HG03135 (cell line): ENCODE data around the gene GSTM1.
A peak's percentile ranks its signal among the peaks of the same experiment; 100 is the strongest.

ENCODE experiments used
- ATAC-seq: cut with Tn5 transposase; IDR thresholded peaks from one replicate; pipeline ENCODE4 v1.9.1; 2021; ENCODE audit warnings: mild to moderate bottlenecking, moderate library complexity; ENCODE audit not compliant: unreplicated experiment

The GSTM1 gene

DNA sequence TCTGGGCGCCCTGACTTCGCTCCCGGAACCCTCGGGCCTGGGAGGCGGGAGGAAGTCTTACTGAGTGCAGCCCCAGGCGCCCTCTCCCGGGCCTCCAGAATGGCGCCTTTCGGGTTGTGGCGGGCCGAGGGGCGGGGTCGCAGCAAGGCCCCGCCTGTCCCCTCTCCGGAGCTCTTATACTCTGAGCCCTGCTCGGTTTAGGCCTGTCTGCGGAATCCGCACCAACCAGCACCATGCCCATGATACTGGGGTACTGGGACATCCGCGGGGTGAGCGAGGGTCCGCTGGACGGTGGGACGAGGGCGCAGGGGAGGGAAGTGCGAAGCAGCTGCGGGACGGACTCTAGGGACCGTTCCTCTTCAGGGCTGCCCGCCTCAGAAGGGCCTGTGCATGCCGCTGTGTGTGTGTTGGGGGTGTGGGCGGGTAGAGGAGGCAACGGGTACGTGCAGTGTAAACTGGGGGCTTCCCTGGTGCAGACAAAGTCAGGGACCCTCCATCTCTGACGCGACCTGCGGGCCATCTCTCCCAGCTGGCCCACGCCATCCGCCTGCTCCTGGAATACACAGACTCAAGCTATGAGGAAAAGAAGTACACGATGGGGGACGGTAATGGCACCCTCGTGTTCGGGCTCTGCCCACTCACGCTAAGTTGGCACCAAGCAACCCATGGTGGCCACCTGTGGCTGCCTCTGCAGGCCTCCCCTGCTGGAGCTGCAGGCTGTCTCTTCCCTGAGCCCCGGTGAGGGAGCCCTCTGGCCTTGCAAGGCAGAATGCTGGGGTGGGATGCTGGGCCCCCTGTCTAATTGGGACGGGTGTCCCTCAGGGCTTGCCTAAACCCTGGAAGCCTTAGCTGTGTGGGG is at the start of gene GSTM1:
Gene GSTM1, plus strand, starts transcription at position 177 of the 859 bp plus-strand sequence. Its CDS starts 57 bp downstream, at position 234.
- ATAC-seq, result peak; percentile 95

DNA sequence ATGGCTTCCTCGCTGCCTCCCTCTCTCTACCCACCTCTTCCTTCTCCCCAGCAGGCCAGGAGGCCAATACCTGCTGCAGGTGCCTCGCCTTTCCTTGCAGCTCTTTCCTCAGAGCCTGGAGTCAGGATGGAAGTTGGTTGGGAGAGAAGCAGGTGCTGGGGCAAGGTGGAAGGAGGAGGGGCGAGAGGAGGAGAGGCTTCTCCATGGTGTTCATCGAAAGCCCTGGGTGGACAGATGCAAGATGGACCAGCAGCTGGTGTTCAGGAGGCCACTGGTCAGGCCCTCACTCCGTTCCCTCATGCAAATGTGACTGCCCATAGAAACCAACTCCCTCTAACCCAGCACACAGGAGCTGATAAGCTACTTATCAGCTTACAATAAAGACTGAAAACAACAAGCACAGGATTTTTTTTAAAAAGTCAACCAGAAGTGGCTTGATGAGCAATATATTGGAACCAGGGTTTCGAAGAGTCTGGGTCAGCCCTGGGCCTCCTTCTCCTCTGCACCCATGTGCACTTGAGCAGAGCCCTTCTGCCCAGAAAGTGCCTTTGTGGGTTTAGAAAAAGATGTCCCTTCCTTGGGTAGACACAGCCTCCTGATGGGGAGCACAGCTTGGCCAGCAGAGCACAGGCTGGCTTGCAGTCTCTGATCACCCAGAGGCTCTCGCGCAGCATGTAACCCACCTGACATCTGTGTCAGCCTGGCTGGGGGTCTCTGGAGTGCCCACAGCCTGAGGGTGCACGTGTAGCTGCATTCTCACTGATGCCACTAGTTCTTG is 48.4 kb upstream of the GSTM1 start:
- ATAC-seq, result no peak

GRCh38 chr1:109639841-109640184 is 47.8 kb upstream of the GSTM1 start:
- no peak for ATAC-seq

- ATAC-seq, result no peak
Observed at GRCh38 chr1:109640285-109640865, 47.2 kb upstream of the GSTM1 start.

GRCh38 chr1:109641078-109641740 is 46.4 kb upstream of the GSTM1 start:
- no peak for ATAC-seq

DNA sequence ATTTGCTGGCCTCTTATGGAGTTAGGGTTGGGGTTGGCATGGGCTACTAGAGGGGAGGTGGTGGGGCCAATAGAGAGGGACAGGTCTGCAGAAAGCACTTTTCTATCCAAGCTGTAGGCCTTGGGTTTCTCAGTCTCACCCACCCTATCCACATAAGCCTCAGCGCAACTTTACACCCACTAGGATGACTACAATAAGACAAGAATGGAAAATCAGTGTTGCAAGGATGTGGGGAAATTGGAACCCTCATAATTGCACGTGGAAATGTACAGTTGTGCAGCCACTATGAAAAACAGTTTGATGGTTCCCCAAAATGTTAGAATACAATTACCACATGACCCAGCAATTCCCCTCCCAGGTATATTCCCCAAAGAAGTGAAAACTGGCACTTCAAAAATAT is 45.8 kb upstream of the GSTM1 start:
- no peak for ATAC-seq

GRCh38 chr1:109642626-109643025 is 45.0 kb upstream of the GSTM1 start:
- ATAC-seq, result no peak

DNA sequence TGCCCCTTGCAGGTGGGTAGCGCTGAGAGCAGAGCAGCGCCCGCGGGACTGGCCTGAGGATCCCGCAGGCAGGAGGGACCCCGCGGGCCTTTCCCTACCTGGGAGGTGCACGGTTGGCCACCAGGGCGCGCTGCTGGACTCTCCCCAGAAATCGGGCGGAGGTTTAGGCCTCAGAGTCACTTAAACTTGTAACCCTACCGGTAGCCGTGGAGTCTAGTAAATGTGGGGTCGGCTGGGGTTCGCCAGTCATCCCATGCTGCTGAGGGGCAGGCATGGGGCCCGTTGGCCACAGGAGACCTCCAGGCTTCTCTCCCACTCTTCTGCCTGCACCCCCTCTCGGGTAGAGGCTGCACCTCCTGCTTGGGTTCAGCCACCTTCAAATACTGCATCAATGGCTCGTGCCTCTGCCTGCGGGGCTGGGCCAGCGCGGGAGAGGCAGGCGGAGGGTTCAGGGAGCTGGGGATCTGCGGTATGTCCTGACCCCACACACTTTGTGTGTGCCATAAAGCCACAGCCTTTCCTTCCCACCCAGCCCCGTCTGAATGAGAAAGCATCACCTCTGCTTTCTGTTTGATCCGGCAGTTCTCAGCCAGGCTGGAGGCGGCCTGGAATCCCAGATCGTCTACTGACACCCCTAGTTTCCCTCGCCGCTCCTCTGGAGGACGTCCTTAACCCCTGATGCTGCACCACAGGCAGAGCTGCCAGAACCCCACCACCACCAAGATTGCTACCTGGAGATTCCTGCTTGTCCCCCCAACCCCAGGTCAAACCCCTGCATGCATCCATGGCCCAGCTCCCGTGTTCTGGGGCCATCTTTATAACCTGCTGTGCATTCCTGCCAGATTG is 44.0 kb upstream of the GSTM1 start:
- ATAC-seq, result peak; percentile 88

GRCh38 chr1:109644670-109645069 is 42.9 kb upstream of the GSTM1 start:
- no peak for ATAC-seq

GRCh38 chr1:109649491-109649914 is 38.1 kb upstream of the GSTM1 start:
- no peak for ATAC-seq

DNA sequence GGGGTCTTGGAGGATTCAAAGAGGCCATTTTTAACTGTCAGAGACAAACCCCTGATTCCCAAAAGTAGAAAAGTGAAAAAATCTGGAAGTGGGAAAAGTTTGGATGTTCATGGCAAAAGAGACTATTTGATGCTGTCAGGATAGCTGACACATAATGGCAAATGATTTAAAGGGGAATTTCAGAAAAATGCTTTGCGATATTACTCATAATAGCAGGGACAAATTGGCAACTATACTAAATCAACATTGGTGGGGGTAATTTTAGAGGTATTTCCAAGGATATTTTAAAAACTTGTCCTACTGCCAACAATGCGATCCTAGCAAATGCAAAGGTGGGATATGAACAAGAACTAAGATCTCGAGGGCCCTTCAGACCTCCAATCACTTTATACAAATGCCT is 37.0 kb upstream of the GSTM1 start:
- no peak for ATAC-seq

DNA sequence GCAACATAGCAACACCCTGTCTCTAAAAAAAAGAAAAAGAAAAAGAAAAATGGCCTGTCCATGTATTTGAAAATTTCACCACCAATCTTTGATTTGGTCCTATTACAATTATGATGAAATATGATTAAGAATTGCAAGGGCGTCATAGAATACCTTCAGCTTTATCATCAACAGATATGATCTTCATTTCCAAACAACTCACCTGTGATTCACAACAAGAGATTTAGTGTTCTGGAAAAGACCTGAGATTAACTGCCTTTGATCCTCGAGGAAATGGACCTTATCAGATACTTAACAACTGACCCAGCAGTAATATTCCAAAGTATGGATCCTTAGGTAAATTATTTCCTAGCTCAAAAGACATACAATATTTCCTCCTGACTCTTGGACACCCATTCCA is 35.2 kb upstream of the GSTM1 start:
- no peak for ATAC-seq

DNA sequence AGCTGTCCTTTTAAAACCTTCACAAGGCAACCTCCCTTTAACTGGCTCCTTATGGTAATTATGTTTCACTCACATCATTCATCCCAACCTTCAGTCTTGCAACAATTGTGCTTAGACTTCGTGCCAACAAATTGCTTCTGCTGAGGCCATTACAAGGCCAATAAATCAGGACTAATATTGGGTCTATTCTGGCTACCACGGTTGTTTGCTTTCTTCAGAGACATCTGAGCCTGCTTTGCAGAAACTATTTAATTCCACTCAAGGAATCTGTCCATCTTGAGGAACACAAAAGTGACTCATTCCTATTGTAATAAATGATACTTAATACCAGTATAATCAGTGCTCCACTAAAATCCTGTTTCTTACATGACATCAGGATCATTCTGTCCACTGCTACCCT is 34.3 kb upstream of the GSTM1 start:
- ATAC-seq, result no peak

- no peak for ATAC-seq
Observed at GRCh38 chr1:109654519-109654918, 33.1 kb upstream of the GSTM1 start.

GRCh38 chr1:109655615-109656519 is 31.8 kb upstream of the GSTM1 start, which contains the start of gene GSTM4:
Gene GSTM4 (plus strand): TSS chr1:109656099. CDS start chr1:109656390, 291 bp downstream.
- ATAC-seq, result peak; percentile 84

DNA sequence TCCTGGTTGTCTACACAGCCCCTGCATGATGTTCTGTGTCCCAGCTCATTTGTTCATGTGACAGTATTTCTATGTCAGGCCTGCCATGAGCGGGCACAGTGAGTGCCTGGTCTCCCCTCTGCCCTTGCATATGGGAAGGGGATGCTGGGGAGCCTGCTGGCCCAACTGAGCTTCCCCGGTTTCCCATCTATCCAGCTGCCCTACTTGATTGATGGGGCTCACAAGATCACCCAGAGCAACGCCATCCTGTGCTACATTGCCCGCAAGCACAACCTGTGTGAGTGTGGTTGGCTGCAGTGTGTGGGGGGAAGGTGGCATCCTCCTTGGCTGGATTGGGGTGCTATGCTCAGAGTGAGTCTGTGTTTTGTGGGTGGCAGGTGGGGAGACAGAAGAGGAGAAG is 30.2 kb upstream of the GSTM1 start:
- ATAC-seq, result no peak

DNA sequence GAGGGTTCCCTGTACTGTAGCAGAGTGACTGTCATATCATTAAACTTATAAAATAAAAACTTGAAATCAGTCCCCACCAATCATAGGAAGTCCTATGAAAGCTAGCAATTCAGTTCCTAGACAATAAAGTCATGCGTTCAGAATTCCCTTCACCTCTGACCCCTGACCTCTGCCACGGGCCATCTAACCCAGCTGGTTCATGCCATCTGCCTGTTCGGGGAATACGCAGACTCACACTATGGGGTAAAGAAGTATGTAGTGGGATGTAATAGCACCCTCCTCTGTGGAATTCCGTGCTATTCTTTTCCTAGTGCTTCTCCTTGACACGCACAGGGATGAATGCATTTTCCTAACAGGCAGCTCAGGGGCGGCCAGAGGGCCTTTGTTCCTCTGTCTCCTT is 29.6 kb upstream of the GSTM1 start:
- ATAC-seq, result no peak

DNA sequence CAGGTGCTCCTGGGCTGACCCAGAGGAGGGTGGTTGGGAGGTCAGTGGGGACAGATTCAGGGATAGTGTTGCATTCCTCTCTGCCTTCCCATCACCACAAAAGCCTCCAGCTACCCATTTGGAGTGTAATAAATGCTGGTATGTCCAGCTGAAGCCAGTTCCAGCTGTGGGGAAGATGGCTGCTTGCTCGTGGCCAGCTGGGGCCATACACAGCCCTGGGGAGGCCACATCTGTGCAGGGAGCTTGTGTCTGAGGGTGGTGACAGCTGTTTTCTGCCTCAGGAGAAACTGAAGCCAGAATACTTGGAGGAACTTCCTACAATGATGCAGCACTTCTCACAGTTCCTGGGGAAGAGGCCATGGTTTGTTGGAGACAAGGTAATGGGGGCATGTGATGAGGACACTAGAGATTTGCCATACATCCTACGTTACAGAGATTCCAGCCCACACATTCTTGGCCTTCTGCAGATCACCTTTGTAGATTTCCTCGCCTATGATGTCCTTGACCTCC is 29.0 kb upstream of the GSTM1 start:
- ATAC-seq, result no peak

GRCh38 chr1:109659145-109659544 is 28.5 kb upstream of the GSTM1 start:
- ATAC-seq, result no peak
